HG03196 (cell line): ENCODE results near the gene NUP43.
"Not testable (repeated sequence)": the region's sequence is repeated elsewhere in the genome, so short reads cannot be mapped to it uniquely, and the experiment has no call there.

ENCODE experiments used
- ATAC-seq: cut with Tn5 transposase; IDR thresholded peaks from one replicate; pipeline ENCODE4 v1.9.1; 2021; ENCODE audit not compliant: unreplicated experiment

Gene NUP43, protein sequence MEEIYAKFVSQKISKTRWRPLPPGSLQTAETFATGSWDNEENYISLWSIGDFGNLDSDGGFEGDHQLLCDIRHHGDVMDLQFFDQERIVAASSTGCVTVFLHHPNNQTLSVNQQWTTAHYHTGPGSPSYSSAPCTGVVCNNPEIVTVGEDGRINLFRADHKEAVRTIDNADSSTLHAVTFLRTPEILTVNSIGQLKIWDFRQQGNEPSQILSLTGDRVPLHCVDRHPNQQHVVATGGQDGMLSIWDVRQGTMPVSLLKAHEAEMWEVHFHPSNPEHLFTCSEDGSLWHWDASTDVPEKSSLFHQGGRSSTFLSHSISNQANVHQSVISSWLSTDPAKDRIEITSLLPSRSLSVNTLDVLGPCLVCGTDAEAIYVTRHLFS

GRCh38 chr6:149746147-149746946 lies at the start of gene NUP43:
Gene NUP43 (minus strand): TSS chr6:149746529. CDS start chr6:149746495, 34 bp downstream.
- ATAC-seq = peak; percentile 59

GRCh38 chr6:149783551-149783950 lies 37.2 kb upstream of the NUP43 start:
- ATAC-seq = no peak

- no peak for ATAC-seq
Measured at GRCh38 chr6:149782337-149782736, 36.0 kb upstream of the NUP43 start.

DNA sequence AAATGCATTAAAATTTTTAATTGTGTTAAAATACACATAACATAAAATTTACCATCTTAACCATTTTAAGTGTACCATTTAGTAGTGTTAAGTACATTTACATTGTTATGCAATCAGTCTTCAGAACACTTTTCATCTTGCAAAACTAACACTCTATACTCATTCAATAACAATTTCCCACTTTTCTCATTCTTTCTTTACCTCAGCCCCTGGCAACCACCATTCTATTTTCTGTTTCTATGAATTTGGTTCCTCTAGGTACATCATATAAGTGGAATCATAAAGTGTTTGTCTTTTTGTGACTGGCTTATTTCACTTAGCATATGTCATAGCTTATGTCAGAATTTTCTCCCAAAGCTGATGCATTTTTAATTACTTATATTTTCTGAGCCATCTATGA lies 35.4 kb upstream of the NUP43 start:
- ATAC-seq = no peak

DNA sequence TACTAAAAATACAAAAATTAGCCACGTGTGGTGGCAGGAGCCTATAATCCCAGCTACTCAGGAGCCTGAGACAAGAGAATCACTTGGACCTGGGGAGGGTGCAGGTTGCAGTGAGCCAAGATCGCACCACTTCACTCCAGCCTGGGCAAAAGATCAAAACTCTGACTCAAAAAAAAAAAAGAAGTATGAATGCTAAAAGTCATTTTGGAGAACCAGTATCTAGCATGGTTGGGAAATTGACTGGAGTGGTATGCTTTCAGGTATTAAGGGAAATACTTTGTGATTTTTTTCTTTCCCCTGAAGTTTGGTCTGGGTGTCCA lies 33.3 kb upstream of the NUP43 start:
- ATAC-seq = no peak

- ATAC-seq = no peak
Measured at GRCh38 chr6:149777624-149778023, 31.3 kb upstream of the NUP43 start.

DNA sequence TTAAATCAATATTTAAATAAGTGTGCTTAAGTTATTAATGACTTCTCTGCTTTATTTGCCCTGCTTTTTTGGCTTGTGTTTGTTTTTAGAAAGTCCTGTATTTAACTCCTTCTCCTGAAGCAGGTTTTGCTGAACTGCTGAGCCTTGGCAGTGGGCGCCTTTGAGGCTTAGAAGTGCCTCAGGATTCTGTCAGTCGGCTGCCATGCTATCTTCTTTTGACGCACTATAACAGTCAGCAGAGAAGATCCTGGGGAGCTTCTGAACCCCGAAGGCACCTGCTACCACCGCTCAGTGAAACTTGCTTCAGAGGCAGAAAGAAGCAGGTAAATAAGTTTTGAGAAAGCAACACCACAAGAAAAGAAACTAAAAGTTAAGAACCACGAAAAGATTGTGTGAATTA lies 25.6 kb upstream of the NUP43 start:
- no peak for ATAC-seq

GRCh38 chr6:149771185-149771584 lies 24.9 kb upstream of the NUP43 start:
- no peak for ATAC-seq

DNA sequence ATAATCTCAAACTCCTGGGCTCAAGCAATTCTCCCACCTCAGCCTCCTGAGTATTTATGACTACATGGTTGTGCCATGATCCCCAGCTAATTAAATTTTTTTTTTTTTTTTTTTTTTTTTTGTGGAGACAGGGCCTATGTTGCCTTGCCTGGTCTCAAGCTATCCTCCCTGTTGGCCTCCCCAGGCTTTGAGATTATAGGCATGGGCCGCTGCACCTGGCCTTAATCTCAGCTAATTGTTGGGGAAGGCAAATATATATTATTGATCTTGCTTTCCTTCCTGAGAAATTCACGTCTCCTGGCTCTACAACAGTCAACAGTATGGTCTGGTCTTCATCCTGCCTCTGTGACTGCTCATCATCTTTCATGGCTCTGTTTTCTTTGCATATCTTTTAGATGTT lies 23.3 kb upstream of the NUP43 start:
- no peak for ATAC-seq

DNA sequence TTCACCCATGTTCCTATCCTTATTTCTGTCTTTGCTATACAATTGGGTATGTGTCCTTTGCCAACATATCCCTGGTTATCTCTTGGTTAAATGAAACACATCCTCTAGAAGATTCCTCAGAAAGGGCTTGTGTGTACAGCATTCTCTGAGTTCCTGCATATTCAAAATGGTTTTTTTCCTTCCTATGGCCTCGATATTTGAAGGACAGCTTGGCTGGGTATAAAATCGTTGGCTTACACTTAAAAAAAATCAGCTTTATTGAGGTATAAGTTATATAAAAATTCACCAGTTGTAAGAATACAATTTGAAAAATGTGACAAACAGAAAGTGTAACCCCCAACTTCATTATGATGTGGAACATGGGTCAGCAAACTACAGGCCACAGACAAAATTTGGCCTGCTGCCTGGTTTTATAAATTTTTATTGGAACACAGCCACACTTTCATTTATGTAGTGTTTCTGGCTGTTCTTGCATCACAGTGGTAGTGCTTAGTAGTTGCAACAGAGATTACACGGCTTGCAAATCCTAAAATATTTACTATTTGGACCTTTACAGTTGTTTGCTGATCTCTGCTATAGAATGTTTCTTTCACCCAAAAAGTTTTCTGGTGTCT lies 19.9 kb upstream of the NUP43 start:
- ATAC-seq = no peak

DNA sequence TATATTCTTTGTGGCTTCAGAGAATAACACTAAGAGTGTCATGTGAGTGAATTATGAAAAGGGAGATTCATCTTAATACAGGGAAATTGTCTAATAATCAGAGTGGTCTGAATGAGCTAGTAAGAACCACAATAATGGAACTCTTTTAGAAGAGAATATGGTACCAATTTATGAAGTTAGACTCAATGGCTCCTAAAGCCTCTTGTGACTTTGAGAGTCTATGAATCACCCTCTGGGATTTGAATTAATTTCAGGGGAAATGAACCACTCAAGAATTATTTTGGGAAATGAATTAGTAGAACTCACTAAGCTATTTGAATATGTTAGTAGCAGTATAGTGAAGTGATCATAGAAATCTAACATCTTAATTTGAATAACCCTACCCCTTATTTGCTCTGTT lies 17.5 kb upstream of the NUP43 start:
- ATAC-seq = no peak

- peak; percentile 95 for ATAC-seq
Measured at GRCh38 chr6:149761438-149761837, 15.1 kb upstream of the NUP43 start.

GRCh38 chr6:149756261-149756636 lies 9.9 kb upstream of the NUP43 start:
- ATAC-seq = no peak

GRCh38 chr6:149755300-149756260 lies 9.3 kb upstream of the NUP43 start:
- peak; percentile 61 for ATAC-seq

DNA sequence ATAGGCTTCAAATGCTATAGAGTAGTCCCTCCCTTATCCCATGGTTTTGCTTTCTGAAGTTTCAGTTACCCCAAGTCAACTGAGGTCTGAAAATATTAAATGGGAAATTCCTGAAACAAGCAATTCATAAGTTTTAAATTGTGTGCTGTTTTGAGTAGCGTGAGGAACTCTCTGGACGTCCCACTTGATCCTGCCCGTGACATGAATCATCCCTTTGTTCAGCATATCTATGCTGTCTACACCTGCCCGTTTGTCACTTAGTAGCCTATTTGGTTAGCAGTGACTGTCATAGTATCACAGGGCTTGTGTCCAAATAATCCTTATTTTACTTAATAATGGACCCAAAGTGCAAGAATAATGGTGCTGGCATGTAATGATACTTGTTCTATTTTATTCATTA lies 8.2 kb upstream of the NUP43 start:
- no peak for ATAC-seq

- not testable (repeated sequence) for ATAC-seq
Measured at GRCh38 chr6:149753374-149753637, 7.0 kb upstream of the NUP43 start.

DNA sequence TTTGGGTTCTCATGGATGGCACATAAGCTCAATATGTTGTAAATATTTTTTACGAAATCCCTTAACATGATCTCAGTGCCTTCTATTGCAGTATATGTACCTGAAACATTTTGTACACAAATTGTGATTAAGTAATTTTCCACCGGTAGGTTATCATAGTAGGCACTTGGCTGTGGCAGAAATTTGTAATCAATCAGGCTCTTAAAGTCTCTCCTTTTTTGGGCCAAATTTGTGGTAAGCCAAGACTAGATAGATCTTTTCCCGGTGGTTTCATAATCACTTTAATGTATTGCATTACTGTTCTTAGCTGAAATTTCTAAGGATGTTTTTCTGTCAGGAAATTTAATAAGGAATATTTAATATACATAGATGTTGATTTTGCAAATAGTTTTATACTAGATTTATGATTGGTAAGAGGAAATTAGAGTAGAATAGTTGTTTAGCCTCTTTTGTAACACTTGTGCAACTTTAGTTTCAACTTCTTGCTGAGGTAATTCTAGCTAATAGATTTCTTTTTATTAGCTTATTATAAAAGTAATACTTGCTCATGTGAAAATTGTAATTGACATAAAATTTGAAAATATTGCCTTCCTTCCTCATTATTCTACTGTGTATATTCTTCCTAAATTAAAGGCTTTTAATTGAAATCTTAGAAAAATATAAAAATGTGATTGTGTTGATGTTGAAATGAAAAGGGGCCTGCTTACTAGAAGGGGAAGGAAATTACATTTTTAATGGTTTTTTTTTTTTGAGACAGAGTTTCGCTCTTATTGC lies 6.5 kb upstream of the NUP43 start:
- no peak for ATAC-seq

GRCh38 chr6:149751920-149752319 lies 5.6 kb upstream of the NUP43 start:
- not testable (repeated sequence) for ATAC-seq

DNA sequence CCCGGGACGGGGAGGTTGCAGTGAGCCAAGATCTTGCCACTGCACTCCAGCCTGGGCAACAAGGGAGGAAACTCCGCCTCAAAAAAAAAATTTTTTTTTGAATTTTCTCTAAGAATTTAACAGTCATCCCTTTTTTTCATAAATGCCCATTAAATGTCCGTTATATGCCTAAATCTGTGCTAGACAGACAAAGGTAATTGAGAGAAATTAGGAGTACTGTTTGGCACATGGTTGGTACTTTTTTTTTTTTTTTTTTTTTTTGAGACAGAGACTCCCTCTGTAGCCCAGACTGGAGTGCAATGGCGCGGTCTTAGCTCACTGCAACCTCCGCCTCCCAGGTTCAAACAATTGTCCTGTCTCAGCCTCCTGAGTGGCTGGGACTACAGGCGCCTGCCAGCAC lies 4.9 kb upstream of the NUP43 start:
- ATAC-seq = no peak

DNA sequence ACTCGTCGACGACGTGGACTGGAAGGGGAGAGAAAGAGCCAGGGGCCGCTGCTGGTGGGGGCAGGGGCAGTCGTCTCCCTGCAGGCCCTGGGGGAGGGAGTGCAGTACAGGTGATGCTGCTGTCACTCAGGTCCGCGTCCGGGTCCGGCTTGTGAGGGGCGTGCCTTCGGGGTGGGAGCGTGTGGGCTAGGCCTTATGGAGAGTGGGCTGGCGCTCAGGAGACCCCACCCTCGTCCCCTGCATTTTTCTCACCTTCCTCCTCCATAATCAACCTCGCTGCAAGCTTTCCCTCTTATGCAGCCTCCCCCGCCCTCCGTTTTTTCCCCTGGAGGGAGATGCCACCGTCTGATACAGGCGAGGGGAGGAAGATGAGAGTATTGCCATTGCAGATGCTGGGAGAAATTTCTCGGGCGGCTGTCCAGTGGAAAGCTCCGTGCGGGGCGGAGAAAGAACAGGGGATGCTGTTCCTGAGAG lies 3.8 kb upstream of the NUP43 start:
- ATAC-seq = peak; percentile 28
